ENCODE measurements around the gene ARF6.
"Not testable (repeated sequence)": the region's sequence is repeated elsewhere in the genome, so short reads cannot be mapped to it uniquely, and the experiment has no call there.

The ARF6 gene
- total RNA-seq = 245 to 246 reads per million in 2 donors

- peak; percentile 91 to 98 (median 94) for DNase-seq
These were observed at the start of gene ARF6 for GRCh38 chr14:49892636-49893308. TSS of gene ARF6 (plus strand) at chr14:49893082. CDS start at chr14:49893737, 655 bp downstream.

- DNase-seq = no peak
These were observed 43.6 kb upstream of the ARF6 start for GRCh38 chr14:49849213-49849847.

- no peak for DNase-seq
These were observed 41.1 kb upstream of the ARF6 start for GRCh38 chr14:49851813-49852212.

- peak; percentile 40 to 82 (median 65) for DNase-seq
These were observed 40.4 kb upstream of the ARF6 start, which contains the start of gene NEMF for GRCh38 chr14:49852301-49853157. TSS of gene NEMF (minus strand) at chr14:49852788. CDS start at chr14:49852753, 35 bp downstream.

- no peak for DNase-seq
These were observed 39.8 kb upstream of the ARF6 start for GRCh38 chr14:49853158-49853477.

- peak; percentile 27 to 87 (median 57) for DNase-seq
These were observed 39.1 kb upstream of the ARF6 start for GRCh38 chr14:49853572-49854375.

- no peak for DNase-seq
These were observed 35.4 kb upstream of the ARF6 start for GRCh38 chr14:49857427-49858003.

GRCh38 chr14:49858383-49858782, 34.5 kb upstream of the ARF6 start:
- peak in 1 of 5 experiments; percentile 51 for DNase-seq

GRCh38 chr14:49860988-49861698, 31.7 kb upstream of the ARF6 start:
- DNase-seq = peak in 1 of 5 experiments; percentile 89

GRCh38 chr14:49861699-49862088, 31.2 kb upstream of the ARF6 start:
- DNase-seq = peak in 3 of 5 experiments; percentile 31 to 59 (median 38)

GRCh38 chr14:49862089-49862673, 30.7 kb upstream of the ARF6 start:
- peak; percentile 52 to 89 (median 74) for DNase-seq

GRCh38 chr14:49863487-49864281, 29.2 kb upstream of the ARF6 start:
- peak in 2 of 5 experiments; percentile 44 to 75 for DNase-seq

- peak; percentile 53 to 72 (median 67) for DNase-seq
These were observed 27.4 kb upstream of the ARF6 start for GRCh38 chr14:49865431-49865859.

GRCh38 chr14:49867831-49868719, 24.8 kb upstream of the ARF6 start:
- DNase-seq = peak; percentile 95 to 98 (median 97)

GRCh38 chr14:49868720-49869114, 24.2 kb upstream of the ARF6 start:
- no peak for DNase-seq

GRCh38 chr14:49870908-49871307, 22.0 kb upstream of the ARF6 start:
- no peak for DNase-seq

GRCh38 chr14:49873548-49873947, 19.3 kb upstream of the ARF6 start:
- not testable (repeated sequence) for DNase-seq

- DNase-seq = no peak
These were observed 17.2 kb upstream of the ARF6 start for GRCh38 chr14:49875640-49876198.

All from T-helper 2 cell (primary cell).